Measurements from ENCODE around the gene SYNM. TPM values are rescaled to one million over a fixed set of nuclear protein-coding genes. Genes with fewer than 3 reads are reported as not detected.
"Not testable (repeated sequence)": the region's sequence is repeated elsewhere in the genome, so short reads cannot be mapped to it uniquely, and the experiment has no call there.

Gene SYNM
- total RNA-seq, 1 experiment from 2014 or later: 9.9 TPM

DNA sequence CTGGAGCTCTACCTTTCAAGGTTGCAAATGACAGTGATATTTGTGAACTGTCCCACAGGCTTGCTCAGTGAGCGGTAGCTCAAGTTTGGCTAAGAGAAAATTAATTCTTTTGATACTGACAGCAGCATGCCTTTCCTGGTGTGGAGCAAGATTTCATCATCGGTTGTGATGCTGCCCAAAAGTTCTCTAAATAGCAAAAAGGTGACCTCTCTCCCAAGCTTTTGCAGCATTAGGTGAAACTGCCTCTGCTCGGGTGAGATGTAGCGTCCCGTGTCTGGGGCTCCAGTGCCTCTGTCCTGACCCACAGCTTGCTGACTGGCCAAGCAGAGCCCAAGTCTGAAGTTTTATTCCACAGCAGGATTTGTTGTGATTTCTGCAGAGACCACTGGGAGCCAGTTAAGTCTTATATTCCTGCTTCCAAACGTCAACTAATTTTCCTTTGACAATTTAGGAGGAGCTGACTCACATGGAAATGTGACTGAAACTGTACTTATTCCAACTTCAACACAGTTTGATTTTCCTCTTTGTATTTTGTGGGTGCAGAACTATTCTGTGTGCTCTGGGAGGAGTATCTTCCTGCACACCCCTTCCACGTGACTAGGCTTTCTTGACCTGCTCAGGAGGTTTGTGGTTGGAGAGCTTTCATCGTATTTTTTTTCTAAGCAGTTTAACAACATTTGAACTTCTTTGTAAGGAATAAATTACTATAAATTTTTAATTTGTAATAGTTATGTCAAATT lies 5.9 kb downstream of the SYNM start:
- peaks cover 31% of the 10 kb centered on the region for H3K79me2 ChIP-seq (ENCODE audit: low read length)
- DNase-seq: no peak
- no peaks in the 10 kb centered on the region for H4K20me1 ChIP-seq (ENCODE audit: low read length)
- CTCF ChIA-PET: no interaction called here
- no TSS peak for BruUV-seq (replicated peaks)
- no peak overlapping the region for H3K27ac ChIP-seq (ENCODE audit: low read length)
- no peak overlapping the region for H3K9ac ChIP-seq (ENCODE audit: low read length)
- no peaks in the 10 kb centered on the region for H3F3A ChIP-seq (ENCODE audit: low read length, unreplicated experiment)
- no peaks in the 10 kb centered on the region for H3K9me3 ChIP-seq (ENCODE audit: low read length)
- TF ChIP-seq EZH2phosphoT487 (IDR thresholded peaks at IDR 0.05; ENCODE audit: borderline replicate concordance, low read length) (no peak), EZH2 (IDR thresholded peaks at IDR 0.05; ENCODE audit: low read length, unreplicated experiment) (no peak)
- TF ChIP-seq, protein P1, sequence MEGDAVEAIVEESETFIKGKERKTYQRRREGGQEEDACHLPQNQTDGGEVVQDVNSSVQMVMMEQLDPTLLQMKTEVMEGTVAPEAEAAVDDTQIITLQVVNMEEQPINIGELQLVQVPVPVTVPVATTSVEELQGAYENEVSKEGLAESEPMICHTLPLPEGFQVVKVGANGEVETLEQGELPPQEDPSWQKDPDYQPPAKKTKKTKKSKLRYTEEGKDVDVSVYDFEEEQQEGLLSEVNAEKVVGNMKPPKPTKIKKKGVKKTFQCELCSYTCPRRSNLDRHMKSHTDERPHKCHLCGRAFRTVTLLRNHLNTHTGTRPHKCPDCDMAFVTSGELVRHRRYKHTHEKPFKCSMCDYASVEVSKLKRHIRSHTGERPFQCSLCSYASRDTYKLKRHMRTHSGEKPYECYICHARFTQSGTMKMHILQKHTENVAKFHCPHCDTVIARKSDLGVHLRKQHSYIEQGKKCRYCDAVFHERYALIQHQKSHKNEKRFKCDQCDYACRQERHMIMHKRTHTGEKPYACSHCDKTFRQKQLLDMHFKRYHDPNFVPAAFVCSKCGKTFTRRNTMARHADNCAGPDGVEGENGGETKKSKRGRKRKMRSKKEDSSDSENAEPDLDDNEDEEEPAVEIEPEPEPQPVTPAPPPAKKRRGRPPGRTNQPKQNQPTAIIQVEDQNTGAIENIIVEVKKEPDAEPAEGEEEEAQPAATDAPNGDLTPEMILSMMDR (conservative IDR thresholded peaks at IDR 0.05; ENCODE audit: low read depth, low read length): no peak
- peaks cover 15% of the 10 kb centered on the region; the same call in 1 of the 2 replicates for H3K4me1 ChIP-seq (ENCODE audit: insufficient read depth, low read length)
- POLR2A ChIA-PET (ENCODE audit: unreplicated experiment): no interaction called here
- H2AFZ ChIP-seq (ENCODE audit: low read length): no peak overlapping the region
- intact Hi-C loops (cut with micrococcal nuclease): no loop called here
- no peaks in the 10 kb centered on the region for H3K27me3 ChIP-seq (ENCODE audit: low read length)
- no peaks in the 10 kb centered on the region; the same call in 1 of the 2 replicates for H3K36me3 ChIP-seq (ENCODE audit: low read depth, low read length)
- H3K4me2 ChIP-seq (ENCODE audit: low read length): no peak overlapping the region
- no peaks in the 10 kb centered on the region for H3K9me2 ChIP-seq (replicated peaks; ENCODE audit: low read length)
- no peak for ATAC-seq
- H3K4me3 ChIP-seq (ENCODE audit: low read length): no peak overlapping the region

DNA sequence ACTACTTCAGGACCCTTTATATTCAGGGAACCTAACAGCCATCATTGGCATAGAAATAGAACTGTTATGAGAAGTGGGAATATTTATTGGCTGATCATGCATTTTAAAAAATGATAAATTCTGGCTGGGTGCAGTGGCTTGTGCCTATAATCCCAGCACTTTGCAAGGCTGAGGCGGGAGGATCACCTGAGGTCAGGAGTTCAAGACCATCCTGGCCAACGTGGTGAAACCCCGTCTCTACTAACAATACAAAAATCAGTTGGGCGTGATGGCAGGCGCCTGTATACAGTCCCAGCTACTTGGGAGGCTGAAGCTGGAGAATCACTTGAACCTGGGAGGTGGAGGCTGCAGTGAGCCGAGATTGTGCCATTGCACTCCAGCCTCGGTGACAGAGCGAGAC lies 6.8 kb downstream of the SYNM start:
- intact Hi-C loops (cut with micrococcal nuclease); ATAC-seq; POLR2A ChIA-PET (ENCODE audit: unreplicated experiment); H3K4me2 ChIP-seq (ENCODE audit: low read length); H3K27ac ChIP-seq (ENCODE audit: low read length); H3K9me3 ChIP-seq (ENCODE audit: low read length); H4K20me1 ChIP-seq (ENCODE audit: low read length); H3K4me3 ChIP-seq (ENCODE audit: low read length); H3K9ac ChIP-seq (ENCODE audit: low read length); DNase-seq; H3F3A ChIP-seq (ENCODE audit: low read length, unreplicated experiment); H3K36me3 ChIP-seq (ENCODE audit: low read depth, low read length); H3K27me3 ChIP-seq (ENCODE audit: low read length); BruUV-seq (replicated peaks); CTCF ChIA-PET; H2AFZ ChIP-seq (ENCODE audit: low read length); H3K9me2 ChIP-seq (replicated peaks; ENCODE audit: low read length): not testable (repeated sequence)
- peaks cover 11% of the 10 kb centered on the region; the same call in 1 of the 2 replicates for H3K4me1 ChIP-seq (ENCODE audit: insufficient read depth, low read length)
- peaks cover 22% of the 10 kb centered on the region for H3K79me2 ChIP-seq (ENCODE audit: low read length)

DNA sequence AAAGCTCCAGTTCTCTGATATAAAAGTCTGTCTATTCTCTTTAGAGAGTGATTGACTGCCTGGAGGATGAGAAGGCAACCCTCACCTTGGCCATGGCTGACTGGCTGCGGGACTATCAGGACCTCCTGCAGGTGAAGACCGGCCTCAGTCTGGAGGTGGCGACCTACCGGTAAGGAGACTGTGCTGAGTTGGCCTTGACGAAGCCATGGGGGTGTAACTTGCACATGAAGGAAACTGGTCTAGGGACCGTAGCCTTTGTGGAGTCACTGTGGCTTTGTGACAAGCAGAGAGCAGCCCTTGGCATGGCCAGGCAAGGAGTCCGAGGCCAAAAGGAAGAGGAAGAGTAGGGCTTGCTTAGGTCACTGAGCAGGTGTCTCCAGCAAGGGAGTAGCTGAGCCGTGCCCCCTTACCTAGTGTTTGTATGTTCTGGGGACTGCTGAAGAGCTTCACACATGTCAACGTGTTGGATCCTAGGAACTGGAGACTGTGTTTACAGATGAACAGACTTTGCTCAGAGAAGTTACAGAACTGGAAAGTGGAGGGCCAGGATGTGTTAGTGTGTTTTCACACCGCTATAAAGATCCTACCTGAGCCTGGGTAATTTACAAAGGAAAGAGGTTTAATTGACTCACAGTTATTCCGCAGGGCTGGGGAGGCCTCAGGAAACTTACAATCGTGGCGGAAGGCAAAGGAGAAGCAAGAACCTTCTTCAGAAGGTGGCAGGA lies 8.8 kb downstream of the SYNM start:
- no TSS peak for BruUV-seq (replicated peaks)
- Histone ChIP-seq H3K4me1 (ENCODE audit: insufficient read depth, low read length) (no peaks in the 10 kb centered on the region), H3K4me3 (ENCODE audit: low read length) (no peak overlapping the region), H2AFZ (ENCODE audit: low read length) (no peak overlapping the region), H3K4me2 (ENCODE audit: low read length) (no peak overlapping the region), H3K27me3 (ENCODE audit: low read length) (no peaks in the 10 kb centered on the region), H3K9me2 (replicated peaks; ENCODE audit: low read length) (no peaks in the 10 kb centered on the region), H3K9ac (ENCODE audit: low read length) (no peak overlapping the region), H3F3A (ENCODE audit: low read length, unreplicated experiment) (no peaks in the 10 kb centered on the region), H3K9me3 (ENCODE audit: low read length) (no peaks in the 10 kb centered on the region), H3K36me3 (ENCODE audit: low read depth, low read length) (no peaks in the 10 kb centered on the region; the same call in 1 of the 2 replicates), H3K27ac (ENCODE audit: low read length) (no peak overlapping the region), H4K20me1 (ENCODE audit: low read length) (no peaks in the 10 kb centered on the region), H3K79me2 (ENCODE audit: low read length) (0 out of 2 replicates have a peak, but pooled peaks cover 8% of the 10 kb centered on the region)
- ATAC-seq (no peak), DNase-seq (no peak)
- TF ChIP-seq EZH2 (IDR thresholded peaks at IDR 0.05; ENCODE audit: low read length, unreplicated experiment): no peak
- no peak for TF ChIP-seq EZH2phosphoT487 (IDR thresholded peaks at IDR 0.05; ENCODE audit: borderline replicate concordance, low read length)
- TF ChIP-seq, protein P1 (conservative IDR thresholded peaks at IDR 0.05; ENCODE audit: low read depth, low read length): no peak
- ChIA-PET CTCF (no interaction called here), POLR2A (ENCODE audit: unreplicated experiment) (no interaction called here)
- intact Hi-C loops (cut with micrococcal nuclease): no loop called here
